Effector memory CD4-positive, alpha-beta T cell (primary cell): ENCODE measurements around the gene HMG20A.

Experiments used
- DNase-seq, 3 donors: peaks; one replicate each; pipeline ENCODE4 v3.0.0-alpha.2; 2020
- H3K27ac ChIP-seq: 2 replicates; pipeline ENCODE4 v1.7.0; 2013; ENCODE audit warnings: mild to moderate bottlenecking, low read length, moderate library complexity; ENCODE audit not compliant: insufficient read depth, poor library complexity, severe bottlenecking
- H3K27me3 ChIP-seq: replicated peaks from 2 replicates; pipeline ENCODE4 v1.7.0; 2013; ENCODE audit warnings: mild to moderate bottlenecking, low read length; ENCODE audit not compliant: insufficient read depth, control insufficient read depth, poor library complexity, severe bottlenecking
- H3K36me3 ChIP-seq: 2 replicates; pipeline ENCODE4 v1.7.0; 2013; ENCODE audit warnings: mild to moderate bottlenecking, low read length, moderate library complexity; ENCODE audit not compliant: control insufficient read depth, insufficient read depth
- H3K4me1 ChIP-seq: 2 replicates; pipeline ENCODE4 v1.7.0; 2013; ENCODE audit warnings: low read length, mild to moderate bottlenecking; ENCODE audit not compliant: control insufficient read depth, insufficient read depth, poor library complexity, severe bottlenecking
- H3K4me3 ChIP-seq: 2 replicates; pipeline ENCODE4 v1.7.0; 2013; ENCODE audit warnings: low read length, low read depth, mild to moderate bottlenecking; ENCODE audit not compliant: insufficient read depth, poor library complexity, severe bottlenecking
- H3K9me3 ChIP-seq: 2 replicates; pipeline ENCODE4 v1.7.0; 2013; ENCODE audit warnings: mild to moderate bottlenecking, low read length, moderate library complexity; ENCODE audit not compliant: control insufficient read depth

The HMG20A gene

GRCh38 chr15:77504306-77504705 is 83.6 kb downstream of the HMG20A start:
- H3K4me1 ChIP-seq, result no peaks in the 10 kb centered on the region

GRCh38 chr15:77504871-77505270 is 84.2 kb downstream of the HMG20A start:
- no peak overlapping the region for H3K4me3 ChIP-seq
- H3K9me3 ChIP-seq, result no peaks in the 10 kb centered on the region
- no peaks in the 10 kb centered on the region for H3K27me3 ChIP-seq
- H3K27ac ChIP-seq, result no peak overlapping the region
- no peaks in the 10 kb centered on the region for H3K4me1 ChIP-seq
- no peaks in the 10 kb centered on the region for H3K36me3 ChIP-seq
- no peak for DNase-seq

More at GRCh38 chr15:77504306-77504705, 83.6 kb downstream of the HMG20A start:
- Histone ChIP-seq H3K4me3 (no peak overlapping the region), H3K9me3 (no peaks in the 10 kb centered on the region), H3K27me3 (no peaks in the 10 kb centered on the region), H3K36me3 (no peaks in the 10 kb centered on the region), H3K27ac (no peak overlapping the region)
- no peak for DNase-seq

- Histone ChIP-seq H3K27ac (no peak overlapping the region), H3K27me3 (no peaks in the 10 kb centered on the region), H3K9me3 (no peaks in the 10 kb centered on the region), H3K36me3 (no peaks in the 10 kb centered on the region), H3K4me1 (no peaks in the 10 kb centered on the region), H3K4me3 (no peak overlapping the region)
- DNase-seq, result no peak
Measured at GRCh38 chr15:77505556-77505955, 84.9 kb downstream of the HMG20A start.

- no peaks in the 10 kb centered on the region for H3K27me3 ChIP-seq
- no peaks in the 10 kb centered on the region for H3K36me3 ChIP-seq
- no peaks in the 10 kb centered on the region for H3K9me3 ChIP-seq
- H3K4me1 ChIP-seq, result no peaks in the 10 kb centered on the region
- H3K4me3 ChIP-seq, result no peak overlapping the region
- no peak overlapping the region for H3K27ac ChIP-seq
- DNase-seq, result no peak
Measured at GRCh38 chr15:77506311-77507142, 85.8 kb downstream of the HMG20A start.

GRCh38 chr15:77507143-77507897 is 86.6 kb downstream of the HMG20A start:
- Histone ChIP-seq H3K4me3 (no peak overlapping the region), H3K27ac (no peak overlapping the region), H3K9me3 (no peaks in the 10 kb centered on the region), H3K27me3 (no peaks in the 10 kb centered on the region), H3K36me3 (no peaks in the 10 kb centered on the region), H3K4me1 (no peaks in the 10 kb centered on the region)
- DNase-seq, result no peak

- H3K4me3 ChIP-seq, result no peak overlapping the region
- H3K36me3 ChIP-seq, result no peaks in the 10 kb centered on the region
- no peak overlapping the region for H3K27ac ChIP-seq
- DNase-seq, result no peak
- H3K27me3 ChIP-seq, result no peaks in the 10 kb centered on the region
- no peaks in the 10 kb centered on the region for H3K9me3 ChIP-seq
- H3K4me1 ChIP-seq, result no peaks in the 10 kb centered on the region
Measured at GRCh38 chr15:77507911-77508310, 87.2 kb downstream of the HMG20A start.

GRCh38 chr15:77508541-77509243 is 88.0 kb downstream of the HMG20A start:
- Histone ChIP-seq H3K27me3 (no peaks in the 10 kb centered on the region), H3K4me3 (no peak overlapping the region), H3K4me1 (no peaks in the 10 kb centered on the region), H3K36me3 (no peaks in the 10 kb centered on the region), H3K27ac (no peak overlapping the region), H3K9me3 (no peaks in the 10 kb centered on the region)
- no peak for DNase-seq

- no peak overlapping the region for H3K27ac ChIP-seq
- H3K4me3 ChIP-seq, result no peak overlapping the region
- no peak for DNase-seq
- H3K36me3 ChIP-seq, result no peaks in the 10 kb centered on the region
- no peaks in the 10 kb centered on the region for H3K27me3 ChIP-seq
- no peaks in the 10 kb centered on the region for H3K9me3 ChIP-seq
- no peaks in the 10 kb centered on the region for H3K4me1 ChIP-seq
Measured at GRCh38 chr15:77510066-77511057, 89.7 kb downstream of the HMG20A start.

- Histone ChIP-seq H3K36me3 (no peaks in the 10 kb centered on the region), H3K27me3 (no peaks in the 10 kb centered on the region), H3K4me1 (no peaks in the 10 kb centered on the region), H3K9me3 (no peaks in the 10 kb centered on the region), H3K27ac (no peak overlapping the region), H3K4me3 (no peak overlapping the region)
- DNase-seq, result no peak
Measured at GRCh38 chr15:77511869-77512268, 91.2 kb downstream of the HMG20A start.
